GM10266 (cell line): ENCODE data around the gene FOXP3.

Experiments used
- DNase-seq: peaks from one replicate; pipeline ENCODE4 v3.0.0; 2012; ENCODE audit errors: extremely low spot score
- CTCF ChIP-seq: IDR thresholded peaks from 2 replicates; pipeline ENCODE4 v1.5.1; 2012; ENCODE audit warnings: mild to moderate bottlenecking, low read depth; ENCODE audit not compliant: control insufficient read depth, insufficient read depth; ENCODE audit errors: missing control alignments

The FOXP3 gene

DNA sequence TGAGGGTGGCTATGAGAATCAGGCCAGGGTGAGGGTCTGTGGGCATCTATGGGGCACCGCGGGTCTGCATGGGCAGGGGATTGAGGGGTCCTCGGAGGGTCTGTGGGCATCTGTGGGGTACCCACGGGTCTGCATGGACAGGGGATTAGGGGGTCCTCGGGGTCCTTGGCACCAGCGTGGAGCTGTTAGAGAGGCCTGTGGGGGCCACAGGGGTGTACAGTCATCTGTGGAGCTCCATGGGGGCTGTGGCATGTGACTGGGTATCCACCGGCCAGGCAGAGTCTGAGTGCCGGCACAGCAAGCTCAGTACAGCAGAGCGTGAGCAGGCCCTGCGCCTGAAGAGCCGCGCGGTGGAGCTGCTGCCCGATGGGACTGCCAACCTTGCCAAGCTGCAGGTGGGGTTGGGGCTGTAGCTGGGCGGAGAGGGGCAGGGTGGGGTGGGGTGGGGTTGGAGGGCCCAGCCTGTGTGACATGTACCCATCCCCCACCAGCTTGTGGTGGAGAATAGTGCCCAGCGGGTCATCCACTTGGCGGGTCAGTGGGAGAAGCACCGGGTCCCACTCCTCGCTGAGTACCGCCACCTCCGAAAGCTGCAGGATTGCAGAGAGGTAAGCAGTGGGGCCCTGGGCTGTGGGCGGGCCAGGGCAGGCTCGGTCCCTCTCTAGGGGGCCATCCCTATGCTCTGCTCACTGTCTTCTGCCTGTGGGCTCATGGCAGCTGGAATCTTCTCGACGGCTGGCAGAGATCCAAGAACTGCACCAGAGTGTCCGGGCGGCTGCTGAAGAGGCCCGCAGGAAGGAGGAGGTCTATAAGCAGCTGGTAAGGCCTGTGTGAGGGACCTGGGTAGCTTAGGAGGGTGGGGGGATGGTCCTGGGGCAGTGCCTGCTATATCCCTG, 16.3 kb downstream of the FOXP3 start:
- TF ChIP-seq CTCF = no peak
- DNase-seq = no peak

GRCh38 chrX:49247346-49247745, 17.2 kb downstream of the FOXP3 start:
- no peak for TF ChIP-seq CTCF
- no peak for DNase-seq

DNA sequence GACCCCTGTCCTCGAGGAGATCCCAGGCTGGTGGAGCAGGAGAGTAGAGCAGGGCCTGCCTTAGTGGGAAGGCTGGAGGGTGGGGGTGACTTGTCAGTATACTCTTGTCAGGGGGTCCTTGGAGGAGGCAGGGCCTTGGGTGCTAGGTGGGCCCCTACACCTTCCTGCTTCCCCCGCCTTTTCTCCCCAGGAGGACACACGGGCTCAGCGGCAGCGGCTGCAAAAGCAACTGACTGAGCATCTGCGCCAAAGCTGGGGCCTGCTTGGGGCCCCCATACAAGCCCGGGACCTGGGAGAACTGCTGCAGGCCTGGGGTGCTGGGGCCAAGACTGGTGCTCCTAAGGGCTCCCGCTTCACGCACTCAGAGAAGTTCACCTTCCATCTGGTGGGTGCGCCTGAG, 18.0 kb downstream of the FOXP3 start:
- no peak for TF ChIP-seq CTCF
- DNase-seq = no peak

DNA sequence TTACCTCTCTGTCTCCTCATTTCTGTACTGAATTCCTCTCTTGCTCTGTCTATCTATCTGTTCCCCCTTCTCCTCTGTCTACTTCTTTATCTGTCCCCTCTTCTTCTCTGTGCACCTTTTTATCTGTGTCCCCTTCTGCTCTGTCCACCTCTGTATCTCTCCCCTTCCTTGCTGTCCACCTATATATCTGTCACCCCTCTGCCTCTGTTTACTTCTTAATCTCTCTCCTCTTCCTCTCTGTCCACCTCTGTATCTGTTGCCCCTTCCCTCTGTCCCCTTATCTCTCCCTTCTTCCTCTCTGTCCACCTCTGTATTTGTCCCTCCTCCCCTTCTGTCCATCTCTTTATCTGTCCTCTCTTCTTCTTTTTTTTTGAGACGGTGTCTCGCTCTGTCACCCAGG, 20.3 kb downstream of the FOXP3 start:
- TF ChIP-seq CTCF = no peak
- DNase-seq = no peak

- no peak for TF ChIP-seq CTCF
- no peak for DNase-seq
These were observed 21.3 kb downstream of the FOXP3 start for GRCh38 chrX:49243166-49243565.

- no peak for TF ChIP-seq CTCF
These were observed 21.9 kb downstream of the FOXP3 start for GRCh38 chrX:49242545-49243066.

GRCh38 chrX:49238735-49239134, 25.8 kb downstream of the FOXP3 start:
- no peak for TF ChIP-seq CTCF
- no peak for DNase-seq

More at GRCh38 chrX:49242545-49243066, 21.9 kb downstream of the FOXP3 start:
- no peak for DNase-seq
